Caco-2 (cell line): ENCODE measurements around the gene SLC30A10. TPM values are rescaled to one million over a fixed set of nuclear protein-coding genes. Genes with fewer than 3 reads are reported as not detected.

Experiments
- BruUV-seq: library from RNA; stranded (reverse); fragments of 400-500 nt; replicated peaks from 2 replicates; lab custom pipeline; 2021; lab: Mats Ljungman, UMichigan
- CTCF ChIA-PET: fragments of 300-600 bp; sonication (Branson Sonifier 250); formaldehyde crosslinking; loops from one replicate; lab custom pipeline; 2022; ENCODE audit warnings: antibody characterized with exemption; lab: Charles Lee
- POLR2A ChIA-PET: fragments of 300-600 bp; sonication (Branson Sonifier 250); formaldehyde crosslinking; loops from one replicate; lab custom pipeline; 2022; ENCODE audit warnings: antibody characterized with exemption; lab: Charles Lee
- DNase-seq, 2 experiments: peaks; one replicate each; pipeline versions ENCODE4 v3.0.0 to v3.0.0-alpha.2; 2020 to 2022
- H3K27me3 ChIP-seq: replicated peaks from 2 replicates; pipeline ENCODE4 v1.6.0; 2011; ENCODE audit warnings: low read length; ENCODE audit not compliant: control insufficient read depth, insufficient read depth
- H3K36me3 ChIP-seq: 2 replicates; pipeline ENCODE4 v1.5.1; 2011; ENCODE audit warnings: low read length; ENCODE audit not compliant: control insufficient read depth, insufficient read depth
- H3K4me1 ChIP-seq: fragments of 250-450 bp; sonication (Bioruptor Pico); 2 replicates; pipeline ENCODE4 v1.5.1; 2020; ENCODE audit warnings: mild to moderate bottlenecking
- H3K4me3 ChIP-seq: 2 replicates; pipeline ENCODE4 v1.5.1; 2011; ENCODE audit warnings: low read depth, mild to moderate bottlenecking, control low read depth, low read length
- H3K9me3 ChIP-seq: fragments of 250-450 bp; sonication (Bioruptor Pico); 2 replicates; pipeline ENCODE4 v1.5.1; 2020; ENCODE audit warnings: mild to moderate bottlenecking, moderate library complexity
- H3K27ac Mint-ChIP-seq: one replicate; pipeline ENCODE4 v1.8.0; 2022; ENCODE audit warnings: mixed read lengths; ENCODE audit not compliant: unreplicated experiment
- H3K27me3 Mint-ChIP-seq: one replicate; pipeline ENCODE4 v1.8.0; 2022; ENCODE audit warnings: mixed read lengths; ENCODE audit not compliant: insufficient read depth, unreplicated experiment
- H3K36me3 Mint-ChIP-seq: one replicate; pipeline ENCODE4 v1.8.0; 2022; ENCODE audit warnings: mild to moderate bottlenecking, mixed read lengths; ENCODE audit not compliant: insufficient read depth, unreplicated experiment
- H3K4me1 Mint-ChIP-seq: one replicate; pipeline ENCODE4 v1.8.0; 2022; ENCODE audit warnings: low read depth, mixed read lengths; ENCODE audit not compliant: unreplicated experiment
- H3K4me3 Mint-ChIP-seq: one replicate; pipeline ENCODE4 v1.8.0; 2022; ENCODE audit warnings: mild to moderate bottlenecking, moderate library complexity, mixed read lengths; ENCODE audit not compliant: unreplicated experiment
- H3K9me3 Mint-ChIP-seq: one replicate; pipeline ENCODE4 v1.8.0; 2022; ENCODE audit warnings: mixed read lengths; ENCODE audit not compliant: unreplicated experiment
- intact Hi-C: fragments of 100-400 bp; cut with micrococcal nuclease; formaldehyde crosslinking; loops from one replicate; pipeline ENCODE4 v1.10.0; 2022; ENCODE audit not compliant: unreplicated experiment
- total RNA-seq: library from RNA; stranded (reverse); gene quantifications from 2 replicates; pipeline ENCODE4 v1.2.3, GENCODE V29; 2022
- TF ChIP-seq, protein P1 (sequence below), 2 experiments: fragments of 200-600 bp in 1 of 2; IDR thresholded peaks; 1 replicate in 1 of 2; 2 replicates in 1 of 2; pipeline versions ENCODE4 v1.5.1 to v1.8.0; 2011 to 2022; ENCODE audit warnings: antibody characterized with exemption in 1 of 2, control low read depth in 1 of 2, inconsistent platforms in 1 of 2, low read depth in 1 of 2, low read length in 1 of 2, mild to moderate bottlenecking in 1 of 2, moderate library complexity in 1 of 2; ENCODE audit not compliant: insufficient read depth in 1 of 2, severe bottlenecking in 1 of 2, unreplicated experiment in 1 of 2

Gene SLC30A10
- total RNA-seq, 1 experiment from 2014 or later = 0.39 TPM

DNA sequence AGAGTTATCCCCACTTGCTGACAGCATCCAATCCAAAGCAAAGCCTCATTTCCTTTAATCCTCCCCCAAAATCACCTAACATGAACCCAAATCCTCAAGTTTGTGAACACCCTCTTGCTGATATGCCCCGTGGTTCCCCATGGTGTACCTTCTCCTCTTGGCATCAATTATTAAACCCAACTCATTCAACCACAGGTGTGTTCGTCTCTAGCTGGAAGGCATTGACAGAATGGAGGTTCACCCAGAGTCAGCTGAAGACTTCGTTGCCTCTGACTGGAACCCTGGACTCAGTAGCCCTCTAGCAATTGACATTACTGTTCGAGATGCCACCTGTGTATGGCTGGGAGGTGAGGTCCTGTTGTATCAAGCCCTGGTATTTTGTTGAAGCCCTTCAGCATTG lies 22.8 kb downstream of the SLC30A10 start:
- no peaks in the 10 kb centered on the region for H3K4me1 ChIP-seq
- TF ChIP-seq, protein P1, sequence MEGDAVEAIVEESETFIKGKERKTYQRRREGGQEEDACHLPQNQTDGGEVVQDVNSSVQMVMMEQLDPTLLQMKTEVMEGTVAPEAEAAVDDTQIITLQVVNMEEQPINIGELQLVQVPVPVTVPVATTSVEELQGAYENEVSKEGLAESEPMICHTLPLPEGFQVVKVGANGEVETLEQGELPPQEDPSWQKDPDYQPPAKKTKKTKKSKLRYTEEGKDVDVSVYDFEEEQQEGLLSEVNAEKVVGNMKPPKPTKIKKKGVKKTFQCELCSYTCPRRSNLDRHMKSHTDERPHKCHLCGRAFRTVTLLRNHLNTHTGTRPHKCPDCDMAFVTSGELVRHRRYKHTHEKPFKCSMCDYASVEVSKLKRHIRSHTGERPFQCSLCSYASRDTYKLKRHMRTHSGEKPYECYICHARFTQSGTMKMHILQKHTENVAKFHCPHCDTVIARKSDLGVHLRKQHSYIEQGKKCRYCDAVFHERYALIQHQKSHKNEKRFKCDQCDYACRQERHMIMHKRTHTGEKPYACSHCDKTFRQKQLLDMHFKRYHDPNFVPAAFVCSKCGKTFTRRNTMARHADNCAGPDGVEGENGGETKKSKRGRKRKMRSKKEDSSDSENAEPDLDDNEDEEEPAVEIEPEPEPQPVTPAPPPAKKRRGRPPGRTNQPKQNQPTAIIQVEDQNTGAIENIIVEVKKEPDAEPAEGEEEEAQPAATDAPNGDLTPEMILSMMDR (IDR thresholded peaks at IDR 0.05; ENCODE audit: insufficient read depth in 1 of 2, low read depth in 1 of 2, low read length in 1 of 2, severe bottlenecking in 1 of 2, unreplicated experiment in 1 of 2) = no peak
- Mint-ChIP-seq H3K27me3 (no peaks in the 10 kb centered on the region), H3K9me3 (no peaks in the 10 kb centered on the region), H3K4me3 (no peak overlapping the region), H3K4me1 (peaks cover 2% of the 10 kb centered on the region), H3K36me3 (peaks cover 4% of the 10 kb centered on the region), H3K27ac (no peak overlapping the region)
- ChIA-PET POLR2A (no interaction called here), CTCF (no interaction called here)
- no TSS peak for BruUV-seq
- no peaks in the 10 kb centered on the region for H3K9me3 ChIP-seq
- H3K4me3 ChIP-seq = no peak overlapping the region
- H3K36me3 ChIP-seq = no peaks in the 10 kb centered on the region
- H3K27me3 ChIP-seq = no peaks in the 10 kb centered on the region
- intact Hi-C loops = no loop called here
- DNase-seq = no peak

DNA sequence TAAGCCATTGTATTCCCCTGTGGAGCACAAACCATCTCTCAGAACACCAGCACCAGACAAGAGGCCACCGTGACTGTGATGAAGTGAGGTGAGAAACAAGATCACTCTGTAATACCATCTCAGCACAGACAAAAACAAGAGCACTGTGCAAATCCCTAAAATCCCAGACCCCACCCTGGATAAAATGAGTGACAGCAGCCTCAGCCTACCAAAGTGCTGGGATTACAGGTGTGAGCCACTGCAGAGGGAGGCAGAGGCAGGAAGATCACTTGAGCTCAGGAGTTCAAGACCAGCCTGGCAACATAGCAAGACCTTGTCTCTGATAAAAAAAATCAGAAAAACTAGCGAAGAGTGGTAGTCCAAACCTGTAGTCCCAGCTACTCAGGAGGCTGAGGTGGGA lies 23.4 kb downstream of the SLC30A10 start:
- Mint-ChIP-seq H3K9me3 (no peaks in the 10 kb centered on the region), H3K27ac (no peak overlapping the region), H3K36me3 (peaks cover 4% of the 10 kb centered on the region), H3K27me3 (no peaks in the 10 kb centered on the region), H3K4me1 (peaks cover 8% of the 10 kb centered on the region), H3K4me3 (no peak overlapping the region)
- Histone ChIP-seq H3K9me3 (no peaks in the 10 kb centered on the region), H3K27me3 (no peaks in the 10 kb centered on the region), H3K4me1 (no peaks in the 10 kb centered on the region), H3K36me3 (no peaks in the 10 kb centered on the region), H3K4me3 (no peak overlapping the region)
- intact Hi-C loops = no loop called here
- no TSS peak for BruUV-seq
- no peak for DNase-seq
- TF ChIP-seq, protein P1 (IDR thresholded peaks at IDR 0.05; ENCODE audit: insufficient read depth in 1 of 2, low read depth in 1 of 2, low read length in 1 of 2, severe bottlenecking in 1 of 2, unreplicated experiment in 1 of 2) = no peak
- ChIA-PET CTCF (no interaction called here), POLR2A (no interaction called here)

DNA sequence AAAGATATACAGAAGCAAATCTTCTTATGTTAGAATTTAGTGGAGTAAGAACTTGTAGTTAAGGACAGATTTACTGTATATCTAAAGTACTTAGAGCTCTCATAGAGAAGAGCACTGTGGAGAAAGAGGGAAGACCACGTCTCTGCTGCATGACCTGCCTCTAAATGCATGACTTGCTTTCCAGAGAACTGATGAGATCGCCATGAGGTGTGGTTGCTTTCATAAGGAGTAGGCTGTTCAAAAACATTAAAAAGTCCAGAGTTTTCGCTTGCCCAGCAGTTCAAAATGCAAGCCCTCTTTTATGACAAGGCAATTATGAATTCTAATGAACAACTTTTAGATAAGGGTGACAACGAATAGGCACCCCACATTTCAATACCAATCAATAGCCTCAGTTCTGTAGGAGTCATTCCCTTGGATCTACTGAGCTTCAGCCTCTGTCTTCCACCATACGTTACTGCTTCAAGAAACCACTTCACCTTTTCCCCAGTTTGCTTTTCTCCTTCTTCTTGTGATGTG lies 24.9 kb downstream of the SLC30A10 start:
- no peak for DNase-seq
- H3K9me3 Mint-ChIP-seq = no peaks in the 10 kb centered on the region
- Histone ChIP-seq H3K27me3 (no peaks in the 10 kb centered on the region), H3K9me3 (no peaks in the 10 kb centered on the region), H3K4me1 (peaks cover under 1% of the 10 kb centered on the region; the same call in 1 of the 2 replicates), H3K4me3 (no peak overlapping the region), H3K36me3 (no peaks in the 10 kb centered on the region)
- H3K4me1 Mint-ChIP-seq = peaks cover 10% of the 10 kb centered on the region
- intact Hi-C loops = no loop called here
- BruUV-seq = no TSS peak
- H3K4me3 Mint-ChIP-seq = no peak overlapping the region
- H3K36me3 Mint-ChIP-seq = peaks cover 4% of the 10 kb centered on the region
- CTCF ChIA-PET = no interaction called here
- TF ChIP-seq, protein P1 (IDR thresholded peaks at IDR 0.05; ENCODE audit: insufficient read depth in 1 of 2, low read depth in 1 of 2, low read length in 1 of 2, severe bottlenecking in 1 of 2, unreplicated experiment in 1 of 2) = no peak
- POLR2A ChIA-PET = no interaction called here
- no peaks in the 10 kb centered on the region for H3K27me3 Mint-ChIP-seq
- no peak overlapping the region for H3K27ac Mint-ChIP-seq
